A673 (cell line): ENCODE measurements around the gene WASF2. TPM values are rescaled to one million over a fixed set of nuclear protein-coding genes. Genes with fewer than 3 reads are reported as not detected.

Source experiments
- BruUV-seq: library from RNA; stranded (reverse); fragments of 400-500 nt; replicated peaks from 2 replicates; lab custom pipeline; 2021; lab: Mats Ljungman, UMichigan
- CTCF ChIA-PET: fragments of 300-600 bp; sonication (Branson Sonifier 250); formaldehyde crosslinking; loops from one replicate; lab custom pipeline; 2022; ENCODE audit warnings: antibody characterized with exemption; lab: Charles Lee
- POLR2A ChIA-PET: fragments of 300-600 bp; sonication (Branson Sonifier 250); formaldehyde crosslinking; loops from one replicate; lab custom pipeline; 2022; ENCODE audit warnings: antibody characterized with exemption; ENCODE audit not compliant: low non-redundant PET; lab: Charles Lee
- DNase-seq: peaks from one replicate; pipeline ENCODE4 v3.0.0-alpha.2; 2015; ENCODE audit warnings: low spot score
- H3K27ac ChIP-seq: fragments of 200-600 bp; sonication (generic); 2 replicates; pipeline ENCODE4 v1.5.1; 2016; ENCODE audit warnings: mixed run types, low read depth, mild to moderate bottlenecking, mixed read lengths, antibody characterized with exemption, low read length; ENCODE audit not compliant: poor library complexity, severe bottlenecking
- H3K27me3 ChIP-seq: fragments of 200-600 bp; sonication (generic); replicated peaks from 2 replicates; pipeline ENCODE4 v1.6.1; 2017; ENCODE audit warnings: mixed run types, low read depth, mild to moderate bottlenecking, mixed read lengths, antibody characterized with exemption, low read length; ENCODE audit not compliant: insufficient read depth, poor library complexity
- H3K36me3 ChIP-seq: fragments of 200-600 bp; sonication (generic); 2 replicates; pipeline ENCODE4 v1.6.1; 2016; ENCODE audit warnings: mixed run types, mild to moderate bottlenecking, mixed read lengths, antibody characterized with exemption, low read length; ENCODE audit not compliant: insufficient read depth, poor library complexity, severe bottlenecking
- H3K4me1 ChIP-seq: fragments of 200-600 bp; sonication (generic); 2 replicates; pipeline ENCODE4 v1.6.1; 2017; ENCODE audit warnings: mixed run types, mild to moderate bottlenecking, mixed read lengths, antibody characterized with exemption, low read length; ENCODE audit not compliant: insufficient read depth, poor library complexity, severe bottlenecking
- H3K4me3 ChIP-seq: fragments of 200-600 bp; sonication (generic); 2 replicates; pipeline ENCODE4 v1.5.1; 2016; ENCODE audit warnings: low read depth, mixed run types, mild to moderate bottlenecking, mixed read lengths, low read length; ENCODE audit not compliant: poor library complexity, severe bottlenecking
- H3K9me3 ChIP-seq: fragments of 200-600 bp; sonication (generic); 2 replicates; pipeline ENCODE4 v1.6.1; 2016; ENCODE audit warnings: mixed run types, low read depth, mild to moderate bottlenecking, mixed read lengths, antibody characterized with exemption, low read length; ENCODE audit not compliant: poor library complexity, severe bottlenecking
- EZH2 ChIP-seq: fragments of 200-600 bp; sonication (generic); IDR thresholded peaks from 2 replicates; pipeline ENCODE4 v1.6.1; 2017; ENCODE audit warnings: borderline replicate concordance, low read depth, mild to moderate bottlenecking, mixed read lengths, antibody characterized with exemption, low read length; ENCODE audit not compliant: poor library complexity, severe bottlenecking
- intact Hi-C: fragments of 100-400 bp; cut with micrococcal nuclease; formaldehyde crosslinking; loops from one replicate; pipeline ENCODE4 v1.10.0; 2022; ENCODE audit not compliant: unreplicated experiment
- total RNA-seq: library from RNA; stranded (reverse); gene quantifications from 2 replicates; pipeline ENCODE4 v1.2.3, GENCODE V29; 2021
- TF ChIP-seq, protein P1 (sequence below): fragments of 300-800, 200-600 bp; sonication (generic); conservative IDR thresholded peaks from 2 replicates; pipeline ENCODE4 v1.5.1; 2017; ENCODE audit warnings: low read depth, mild to moderate bottlenecking, antibody characterized with exemption, low read length, moderate library complexity, mixed read lengths

WASF2 gene
- total RNA-seq, 1 experiment from 2014 or later = 133 TPM

GRCh38 chr1:27364696-27365371, 125.1 kb downstream of the WASF2 start:
- DNase-seq = no peak
- intact Hi-C loops = no loop called here
- ChIA-PET CTCF (interaction anchor here (1.1 to 1.7 kb wide), 5 partner anchors 7 to 305 kb away, joined by 3 to 11 read pairs (median 5); no protein-coding TSS in a partner anchor), POLR2A (no interaction called here)
- no TSS peak for BruUV-seq
- no peaks in the 10 kb centered on the region for H3K9me3 ChIP-seq
- peak overlapping the region; percentile 59 for H3K4me3 ChIP-seq
- H3K27ac ChIP-seq = no peak overlapping the region
- peaks cover 10% of the 10 kb centered on the region for H3K4me1 ChIP-seq
- TF ChIP-seq, protein P1, sequence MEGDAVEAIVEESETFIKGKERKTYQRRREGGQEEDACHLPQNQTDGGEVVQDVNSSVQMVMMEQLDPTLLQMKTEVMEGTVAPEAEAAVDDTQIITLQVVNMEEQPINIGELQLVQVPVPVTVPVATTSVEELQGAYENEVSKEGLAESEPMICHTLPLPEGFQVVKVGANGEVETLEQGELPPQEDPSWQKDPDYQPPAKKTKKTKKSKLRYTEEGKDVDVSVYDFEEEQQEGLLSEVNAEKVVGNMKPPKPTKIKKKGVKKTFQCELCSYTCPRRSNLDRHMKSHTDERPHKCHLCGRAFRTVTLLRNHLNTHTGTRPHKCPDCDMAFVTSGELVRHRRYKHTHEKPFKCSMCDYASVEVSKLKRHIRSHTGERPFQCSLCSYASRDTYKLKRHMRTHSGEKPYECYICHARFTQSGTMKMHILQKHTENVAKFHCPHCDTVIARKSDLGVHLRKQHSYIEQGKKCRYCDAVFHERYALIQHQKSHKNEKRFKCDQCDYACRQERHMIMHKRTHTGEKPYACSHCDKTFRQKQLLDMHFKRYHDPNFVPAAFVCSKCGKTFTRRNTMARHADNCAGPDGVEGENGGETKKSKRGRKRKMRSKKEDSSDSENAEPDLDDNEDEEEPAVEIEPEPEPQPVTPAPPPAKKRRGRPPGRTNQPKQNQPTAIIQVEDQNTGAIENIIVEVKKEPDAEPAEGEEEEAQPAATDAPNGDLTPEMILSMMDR = no peak
- no peak for TF ChIP-seq EZH2
- H3K27me3 ChIP-seq = no peaks in the 10 kb centered on the region
- no peaks in the 10 kb centered on the region for H3K36me3 ChIP-seq

- TF ChIP-seq EZH2 = no peak
- Histone ChIP-seq H3K36me3 (no peaks in the 10 kb centered on the region), H3K27ac (no peak overlapping the region), H3K4me1 (peaks cover 10% of the 10 kb centered on the region), H3K27me3 (no peaks in the 10 kb centered on the region), H3K4me3 (no peak overlapping the region), H3K9me3 (no peaks in the 10 kb centered on the region)
- no peak for DNase-seq
- CTCF ChIA-PET = no interaction called here
- POLR2A ChIA-PET = no interaction called here
- intact Hi-C loops = no loop called here
- no TSS peak for BruUV-seq
Measured at GRCh38 chr1:27363766-27364695, 125.9 kb downstream of the WASF2 start.

- Histone ChIP-seq H3K36me3 (no peaks in the 10 kb centered on the region), H3K9me3 (no peaks in the 10 kb centered on the region), H3K27me3 (no peaks in the 10 kb centered on the region), H3K4me3 (no peak overlapping the region), H3K27ac (no peak overlapping the region), H3K4me1 (peaks cover 4% of the 10 kb centered on the region)
- POLR2A ChIA-PET = no interaction called here
- no TSS peak for BruUV-seq
- DNase-seq = no peak
- TF ChIP-seq, protein P1 = no peak
- TF ChIP-seq EZH2 = no peak
- CTCF ChIA-PET = interaction anchor here (0.6 kb wide), 1 partner anchor 1375 kb away, joined by 5 read pairs; the partner anchor contains the start of gene YTHDF2
- intact Hi-C loops = no loop called here
Measured at GRCh38 chr1:27361553-27361952, 128.4 kb downstream of the WASF2 start.
